ENCODE results near the gene NOTCH1.

- no peak for TF ChIP-seq CTCF (IDR thresholded peaks at IDR 0.05; ENCODE audit: insufficient read depth, low read depth, low read length)
- no peak for TF ChIP-seq EZH2 (IDR thresholded peaks at IDR 0.05; ENCODE audit: insufficient read depth, low read length)
Measured at GRCh38 chr9:136577941-136578625, 32.2 kb upstream of the NOTCH1 start.
